Measurements from ENCODE around the gene NSA2.
"Not testable (repeated sequence)": the region's sequence is repeated elsewhere in the genome, so short reads cannot be mapped to it uniquely, and the experiment has no call there.

Gene NSA2

GRCh38 chr5:74766849-74767578 lies at the start of gene NSA2, which contains the start of gene GFM2:
Gene NSA2, plus strand, starts transcription at chr5:74767249. Its CDS starts 112 bp downstream, at chr5:74767361.
Gene GFM2, minus strand, starts transcription at chr5:74767117. Its CDS starts 3,375 bp downstream, at chr5:74763742.
- peak; percentile 77 for DNase-seq

GRCh38 chr5:74717596-74717995 lies 49.5 kb upstream of the NSA2 start:
- DNase-seq = peak; percentile 75

DNA sequence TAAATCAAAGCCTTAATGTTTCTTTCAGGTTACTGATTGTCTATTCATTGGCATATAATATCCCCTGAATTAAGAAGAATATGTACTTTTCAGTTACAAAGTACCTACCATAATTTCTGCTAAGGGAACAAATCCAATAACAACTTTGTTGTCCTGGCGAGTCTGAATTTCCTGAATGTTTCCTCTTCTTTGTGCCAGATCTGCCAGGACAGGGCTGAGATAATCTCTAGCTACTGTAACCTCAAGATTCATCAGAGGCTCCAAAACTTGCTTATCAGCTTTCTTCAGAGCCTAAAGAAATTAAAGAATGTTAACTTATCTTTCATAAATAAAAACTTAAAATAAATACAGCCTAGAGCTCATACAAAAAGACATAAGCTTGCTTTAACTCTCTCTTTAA lies 44.8 kb upstream of the NSA2 start:
- no peak for DNase-seq

GRCh38 chr5:74725331-74725730 lies 41.7 kb upstream of the NSA2 start:
- no peak for DNase-seq

DNA sequence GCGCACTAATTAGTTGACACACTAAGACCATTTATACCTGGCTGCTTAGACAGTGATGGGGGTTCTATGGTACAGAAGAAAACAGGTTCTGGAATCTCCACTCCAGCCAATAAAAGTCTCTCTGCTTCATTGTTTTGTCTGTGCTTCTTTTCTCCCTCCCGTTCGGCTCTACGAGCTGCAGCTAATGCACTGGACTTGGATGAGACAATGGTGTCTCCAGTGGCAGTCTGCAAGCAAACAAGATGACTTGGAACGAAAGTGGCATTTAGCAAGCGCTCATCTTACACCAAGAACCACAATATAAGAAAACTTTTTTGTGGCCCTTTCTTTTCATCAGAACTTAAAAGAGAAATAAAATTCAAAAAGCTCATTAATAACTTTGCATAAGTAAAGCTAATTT lies 30.3 kb upstream of the NSA2 start:
- no peak for DNase-seq

DNA sequence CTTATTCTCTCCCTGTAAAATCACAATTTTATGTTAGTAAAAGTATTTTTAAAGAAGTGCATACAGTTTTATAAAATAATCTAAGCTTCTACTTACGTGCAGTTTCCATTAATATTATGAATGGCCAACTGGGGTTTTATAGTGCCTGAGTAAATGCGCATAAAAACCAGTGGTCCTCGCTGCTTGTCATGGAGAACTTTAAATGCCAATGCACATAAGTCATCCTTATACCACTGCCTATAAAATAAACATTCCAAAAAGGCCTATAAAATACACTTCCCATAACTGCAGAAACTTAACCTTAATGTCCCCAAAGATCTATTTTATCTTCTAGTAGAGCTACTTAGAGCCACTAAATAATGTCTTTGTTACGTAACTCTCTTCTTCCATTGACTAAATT lies 28.6 kb upstream of the NSA2 start:
- no peak for DNase-seq

GRCh38 chr5:74748742-74749141 lies 18.3 kb upstream of the NSA2 start:
- not testable (repeated sequence) for DNase-seq

DNA sequence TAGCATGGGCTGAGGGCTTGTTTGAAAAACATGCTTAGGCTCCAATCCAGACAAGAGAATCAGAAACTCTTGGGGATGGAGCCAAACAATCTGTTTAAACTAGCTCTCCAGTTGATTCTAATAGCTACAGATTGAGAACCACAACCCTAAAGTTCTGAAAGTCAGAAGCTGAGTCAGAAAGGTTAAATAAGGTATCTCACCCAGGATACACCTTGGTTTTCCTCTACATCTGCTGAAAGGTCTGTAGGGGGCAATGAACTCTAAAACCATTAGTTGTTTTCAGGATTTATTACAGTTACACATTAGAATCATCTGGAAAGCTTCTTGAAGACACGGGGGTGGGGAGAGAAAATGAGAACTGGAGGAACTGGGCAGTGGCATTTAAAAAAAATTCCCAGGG lies 5.8 kb upstream of the NSA2 start:
- no peak for DNase-seq

- DNase-seq = no peak
Observed at GRCh38 chr5:74762599-74762998, 4.5 kb upstream of the NSA2 start.

- DNase-seq = no peak
Observed at GRCh38 chr5:74763504-74763903, 3.5 kb upstream of the NSA2 start.

DNA sequence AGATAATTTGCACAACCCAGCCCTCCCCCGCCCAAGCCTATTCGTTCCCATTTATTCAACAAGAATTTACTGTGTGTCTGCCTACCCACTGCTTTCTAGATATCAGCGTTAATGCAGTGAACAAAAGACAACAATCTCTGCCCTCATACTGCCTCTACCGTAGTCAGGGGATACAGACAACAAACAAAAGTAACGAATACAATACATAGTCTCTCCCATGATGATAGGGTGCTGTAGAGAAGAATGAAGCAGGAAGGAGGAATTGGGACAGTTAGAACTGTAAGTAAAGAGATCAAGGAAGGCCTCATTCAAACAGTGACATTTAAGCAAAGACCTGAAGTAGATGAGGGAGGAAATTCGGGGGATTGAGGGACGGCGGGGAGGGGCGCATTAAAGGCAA lies 1.8 kb upstream of the NSA2 start:
- no peak for DNase-seq

- DNase-seq = no peak
Observed at GRCh38 chr5:74765929-74766328, 1.1 kb upstream of the NSA2 start.

DNA sequence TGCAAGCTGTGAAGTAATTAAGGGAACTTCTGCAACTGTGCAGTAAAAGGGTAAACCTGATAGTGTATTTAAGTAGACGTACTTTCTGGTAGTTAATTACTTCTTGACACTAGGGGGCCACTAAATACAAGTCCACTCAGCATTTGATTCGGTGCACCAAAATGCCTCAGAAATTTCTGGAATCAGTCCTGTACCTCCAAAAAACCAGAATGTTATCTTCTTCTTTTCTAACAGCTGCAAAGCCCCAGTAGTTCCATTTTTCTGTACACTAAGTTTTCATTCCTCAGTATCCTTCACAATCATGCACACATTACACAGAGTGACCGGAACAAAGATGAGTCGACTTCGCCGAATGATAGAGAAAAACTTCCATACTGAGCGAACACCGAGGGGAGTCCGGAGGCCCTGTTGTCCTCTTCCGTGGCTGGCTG lies 616 bp upstream of the NSA2 start:
- peak; percentile 28 for DNase-seq

DNA sequence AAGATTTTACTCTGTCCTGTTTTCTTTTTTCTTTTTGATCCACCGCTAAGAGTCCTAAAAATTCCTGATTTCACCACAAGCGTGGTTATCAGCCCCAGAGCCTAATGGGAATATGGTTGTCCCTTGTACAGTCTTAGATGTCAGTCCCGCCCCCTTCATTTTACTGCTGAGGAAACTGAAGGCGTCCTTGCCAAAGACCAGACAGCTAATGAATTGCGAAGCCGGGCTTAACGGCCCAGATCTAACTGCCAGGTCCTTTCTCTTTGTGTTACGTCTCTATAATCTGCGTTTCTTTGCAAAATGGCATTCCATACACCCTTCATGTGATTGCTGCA lies 497 bp downstream of the NSA2 start:
- peak; percentile 14 for DNase-seq

DNA sequence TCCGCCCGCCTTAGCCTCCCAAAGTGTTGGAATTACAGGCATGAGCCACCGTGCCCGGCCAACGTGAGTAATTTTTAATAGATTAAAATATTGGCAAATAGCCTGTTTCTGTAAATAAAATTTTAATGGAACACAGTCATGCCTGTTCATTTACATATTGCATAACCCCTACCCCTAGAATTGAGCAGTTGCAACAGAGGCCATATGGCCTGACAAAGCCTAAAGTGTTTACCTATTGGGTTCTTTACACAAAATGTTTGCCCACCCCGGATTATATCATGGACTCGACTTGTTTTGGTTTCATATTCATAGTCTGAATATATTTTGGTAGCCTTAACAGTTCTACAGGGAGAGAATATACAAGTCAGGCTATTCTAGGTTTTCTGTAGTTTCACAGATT lies 5.3 kb downstream of the NSA2 start:
- no peak for DNase-seq

- no peak for DNase-seq
Observed at GRCh38 chr5:74778609-74779008, 11.6 kb downstream of the NSA2 start.

DNA sequence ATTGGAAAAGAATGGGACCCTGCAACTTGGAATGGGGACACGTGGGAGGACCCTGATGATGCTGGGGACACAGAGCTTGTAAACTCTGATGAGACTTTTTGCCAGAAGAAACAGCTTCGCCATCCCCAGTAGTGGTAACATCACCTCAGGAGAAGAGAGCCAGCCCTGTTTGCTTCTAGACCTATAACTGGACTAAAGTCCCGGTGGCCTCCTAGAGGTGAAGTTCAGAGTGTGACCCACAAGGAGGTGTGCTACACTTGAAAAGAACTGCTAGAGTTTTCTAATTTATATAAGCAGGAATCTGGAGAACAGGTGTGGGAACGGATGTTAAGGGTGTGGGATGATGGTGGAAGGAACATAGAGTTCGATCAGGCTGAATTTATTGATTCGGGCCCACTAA lies 19.8 kb downstream of the NSA2 start:
- no peak for DNase-seq

DNA sequence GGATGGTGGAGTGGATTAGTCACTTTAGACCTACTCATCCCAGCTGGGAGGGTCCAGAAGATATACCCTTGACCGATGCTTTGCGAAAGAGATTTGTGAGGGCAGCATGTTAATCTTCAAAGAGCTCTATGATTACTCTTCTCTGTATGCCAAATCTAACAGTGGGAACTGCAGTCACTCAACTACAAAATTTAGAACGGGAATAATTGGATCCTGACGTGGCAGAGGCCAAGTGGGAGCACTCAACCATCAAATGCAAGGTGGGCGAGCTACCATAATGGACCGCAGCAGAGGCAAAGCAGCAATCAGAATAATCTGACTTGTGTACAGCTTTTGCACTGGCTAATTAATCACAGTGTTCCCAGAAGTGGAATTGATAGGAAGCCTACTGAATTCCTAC lies 20.4 kb downstream of the NSA2 start:
- DNase-seq = no peak

DNA sequence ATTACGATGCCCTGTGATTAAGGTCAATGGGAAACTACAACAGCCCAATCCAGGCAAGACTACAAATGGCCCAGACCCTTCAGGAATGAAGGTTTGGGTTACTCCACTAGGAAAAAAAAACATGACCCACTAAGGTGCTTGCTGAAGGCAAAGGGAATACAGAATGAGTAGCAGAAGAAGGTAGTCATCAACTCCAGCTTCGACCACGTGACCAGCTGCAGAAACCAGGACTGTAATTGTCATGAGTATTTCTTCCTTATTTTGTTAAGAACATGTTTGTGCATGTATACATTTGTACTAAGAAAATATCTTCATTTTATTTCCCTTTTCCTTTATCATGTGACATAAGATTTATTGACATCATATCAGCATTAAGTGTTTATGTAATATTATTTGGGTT lies 24.6 kb downstream of the NSA2 start:
- DNase-seq = not testable (repeated sequence)

- DNase-seq = no peak
Observed at GRCh38 chr5:74798977-74799911, 32.2 kb downstream of the NSA2 start.

- no peak for DNase-seq
Observed at GRCh38 chr5:74801197-74801596, 34.1 kb downstream of the NSA2 start.

DNA sequence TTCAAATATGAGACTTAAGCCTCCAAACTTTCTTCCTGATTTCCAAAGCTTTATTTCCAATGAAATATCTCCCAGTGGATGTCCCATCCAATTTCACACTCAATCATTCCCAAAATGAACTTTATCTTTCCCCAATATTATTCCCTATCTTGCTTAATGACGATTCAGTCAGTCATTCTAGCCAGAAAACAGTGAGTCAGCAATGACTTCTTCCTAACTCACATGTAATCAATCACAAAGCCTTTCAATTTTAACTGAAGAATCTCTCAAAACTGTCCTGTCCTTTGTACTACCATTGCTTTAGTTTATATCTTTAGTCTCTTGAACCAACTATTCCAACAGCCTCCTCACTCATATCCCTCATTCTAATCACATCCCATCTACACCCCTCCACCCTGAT lies 34.9 kb downstream of the NSA2 start:
- no peak for DNase-seq

DNA sequence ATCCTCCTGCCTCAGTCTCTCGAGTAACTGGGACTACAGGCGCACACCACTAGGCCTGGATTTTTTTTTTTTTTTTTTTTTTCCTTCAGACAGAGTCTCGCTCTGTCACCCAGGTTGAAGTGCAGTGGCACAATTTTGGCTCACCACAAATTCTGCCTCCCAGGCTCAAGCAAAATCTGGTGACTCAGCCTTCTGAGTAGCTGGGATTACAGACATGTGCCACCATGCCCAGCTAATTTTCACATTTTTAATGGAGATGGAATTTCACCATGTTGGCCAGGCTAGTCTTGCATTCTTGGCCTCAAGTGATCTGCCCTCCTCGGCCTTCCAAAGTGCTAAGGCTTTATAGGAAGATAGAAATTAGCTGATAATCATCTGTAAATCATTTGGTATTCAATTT lies 43.9 kb downstream of the NSA2 start:
- DNase-seq = no peak

GRCh38 chr5:74816875-74817274 lies 49.8 kb downstream of the NSA2 start:
- no peak for DNase-seq
